ENCODE measurements around the gene DCXR. TPM values are rescaled to one million over a fixed set of nuclear protein-coding genes. Genes with fewer than 3 reads are reported as not detected.

The DCXR gene
- total and polyA plus RNA-seq, 2 of the 13 experiments (the other 11 are each of a cell fraction or from before 2014, with no cell fraction given): 287 to 311 TPM

GRCh38 chr17:82015311-82015971 is 22.1 kb downstream of the DCXR start (continued):
- TF ChIP-seq BORCS8-MEF2B (CRISPR knock-in tag; IDR thresholded peaks at IDR 0.05): no peak
- TF ChIP-seq, protein P1, sequence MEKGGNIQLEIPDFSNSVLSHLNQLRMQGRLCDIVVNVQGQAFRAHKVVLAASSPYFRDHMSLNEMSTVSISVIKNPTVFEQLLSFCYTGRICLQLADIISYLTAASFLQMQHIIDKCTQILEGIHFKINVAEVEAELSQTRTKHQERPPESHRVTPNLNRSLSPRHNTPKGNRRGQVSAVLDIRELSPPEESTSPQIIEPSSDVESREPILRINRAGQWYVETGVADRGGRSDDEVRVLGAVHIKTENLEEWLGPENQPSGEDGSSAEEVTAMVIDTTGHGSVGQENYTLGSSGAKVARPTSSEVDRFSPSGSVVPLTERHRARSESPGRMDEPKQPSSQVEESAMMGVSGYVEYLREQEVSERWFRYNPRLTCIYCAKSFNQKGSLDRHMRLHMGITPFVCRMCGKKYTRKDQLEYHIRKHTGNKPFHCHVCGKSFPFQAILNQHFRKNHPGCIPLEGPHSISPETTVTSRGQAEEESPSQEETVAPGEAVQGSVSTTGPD (CRISPR knock-in tag; IDR thresholded peaks at IDR 0.05): no peak
- no peak for TF ChIP-seq ZNF274 (CRISPR knock-in tag; IDR thresholded peaks at IDR 0.05)
- peak; percentile 79 for TF ChIP-seq TBX2 (CRISPR knock-in tag; IDR thresholded peaks at IDR 0.05; ENCODE audit: borderline replicate concordance)
- TF ChIP-seq MYNN (CRISPR knock-in tag; IDR thresholded peaks at IDR 0.05; ENCODE audit: low read depth): no peak
- TF ChIP-seq, protein P2, sequence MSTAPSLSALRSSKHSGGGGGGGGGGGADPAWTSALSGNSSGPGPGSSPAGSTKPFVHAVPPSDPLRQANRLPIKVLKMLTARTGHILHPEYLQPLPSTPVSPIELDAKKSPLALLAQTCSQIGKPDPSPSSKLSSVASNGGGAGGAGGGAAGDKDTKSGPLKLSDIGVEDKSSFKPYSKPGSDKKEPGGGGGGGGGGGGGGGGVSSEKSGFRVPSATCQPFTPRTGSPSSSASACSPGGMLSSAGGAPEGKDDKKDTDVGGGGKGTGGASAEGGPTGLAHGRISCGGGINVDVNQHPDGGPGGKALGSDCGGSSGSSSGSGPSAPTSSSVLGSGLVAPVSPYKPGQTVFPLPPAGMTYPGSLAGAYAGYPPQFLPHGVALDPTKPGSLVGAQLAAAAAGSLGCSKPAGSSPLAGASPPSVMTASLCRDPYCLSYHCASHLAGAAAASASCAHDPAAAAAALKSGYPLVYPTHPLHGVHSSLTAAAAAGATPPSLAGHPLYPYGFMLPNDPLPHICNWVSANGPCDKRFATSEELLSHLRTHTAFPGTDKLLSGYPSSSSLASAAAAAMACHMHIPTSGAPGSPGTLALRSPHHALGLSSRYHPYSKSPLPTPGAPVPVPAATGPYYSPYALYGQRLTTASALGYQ (CRISPR knock-in tag; IDR thresholded peaks at IDR 0.05): peak; percentile 78; the same call in 1 of the 2 replicates
- TF ChIP-seq HNRNPL (IDR thresholded peaks at IDR 0.05; ENCODE audit: low read depth, low read length): peak; percentile 99
- peak; percentile 33; the same call in 1 of the 2 replicates for TF ChIP-seq NR2F2 (IDR thresholded peaks at IDR 0.05; ENCODE audit: borderline replicate concordance, low read depth)
- TF ChIP-seq MED1 (CRISPR knock-in tag; IDR thresholded peaks at IDR 0.05): peak; percentile 90
- TF ChIP-seq ZFP82 (CRISPR knock-in tag; IDR thresholded peaks at IDR 0.05; ENCODE audit: borderline replicate concordance): no peak
- TF ChIP-seq BCL6 (CRISPR knock-in tag; IDR thresholded peaks at IDR 0.05): peak; percentile 57; the same call in 1 of the 2 replicates
- TF ChIP-seq, protein P3, sequence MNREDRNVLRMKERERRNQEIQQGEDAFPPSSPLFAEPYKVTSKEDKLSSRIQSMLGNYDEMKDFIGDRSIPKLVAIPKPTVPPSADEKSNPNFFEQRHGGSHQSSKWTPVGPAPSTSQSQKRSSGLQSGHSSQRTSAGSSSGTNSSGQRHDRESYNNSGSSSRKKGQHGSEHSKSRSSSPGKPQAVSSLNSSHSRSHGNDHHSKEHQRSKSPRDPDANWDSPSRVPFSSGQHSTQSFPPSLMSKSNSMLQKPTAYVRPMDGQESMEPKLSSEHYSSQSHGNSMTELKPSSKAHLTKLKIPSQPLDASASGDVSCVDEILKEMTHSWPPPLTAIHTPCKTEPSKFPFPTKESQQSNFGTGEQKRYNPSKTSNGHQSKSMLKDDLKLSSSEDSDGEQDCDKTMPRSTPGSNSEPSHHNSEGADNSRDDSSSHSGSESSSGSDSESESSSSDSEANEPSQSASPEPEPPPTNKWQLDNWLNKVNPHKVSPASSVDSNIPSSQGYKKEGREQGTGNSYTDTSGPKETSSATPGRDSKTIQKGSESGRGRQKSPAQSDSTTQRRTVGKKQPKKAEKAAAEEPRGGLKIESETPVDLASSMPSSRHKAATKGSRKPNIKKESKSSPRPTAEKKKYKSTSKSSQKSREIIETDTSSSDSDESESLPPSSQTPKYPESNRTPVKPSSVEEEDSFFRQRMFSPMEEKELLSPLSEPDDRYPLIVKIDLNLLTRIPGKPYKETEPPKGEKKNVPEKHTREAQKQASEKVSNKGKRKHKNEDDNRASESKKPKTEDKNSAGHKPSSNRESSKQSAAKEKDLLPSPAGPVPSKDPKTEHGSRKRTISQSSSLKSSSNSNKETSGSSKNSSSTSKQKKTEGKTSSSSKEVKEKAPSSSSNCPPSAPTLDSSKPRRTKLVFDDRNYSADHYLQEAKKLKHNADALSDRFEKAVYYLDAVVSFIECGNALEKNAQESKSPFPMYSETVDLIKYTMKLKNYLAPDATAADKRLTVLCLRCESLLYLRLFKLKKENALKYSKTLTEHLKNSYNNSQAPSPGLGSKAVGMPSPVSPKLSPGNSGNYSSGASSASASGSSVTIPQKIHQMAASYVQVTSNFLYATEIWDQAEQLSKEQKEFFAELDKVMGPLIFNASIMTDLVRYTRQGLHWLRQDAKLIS (CRISPR knock-in tag; IDR thresholded peaks at IDR 0.05): peak; percentile 47
- no peak for TF ChIP-seq ZEB1 (IDR thresholded peaks at IDR 0.05; ENCODE audit: insufficient replicate concordance, low read depth)
- TF ChIP-seq ZNF746 (CRISPR knock-in tag; IDR thresholded peaks at IDR 0.05): peak; percentile 97
- TF ChIP-seq ZNF281 (CRISPR knock-in tag; IDR thresholded peaks at IDR 0.05; ENCODE audit: borderline replicate concordance): peak; percentile 66; the same call in 1 of the 2 replicates
- TF ChIP-seq FOXO4 (CRISPR knock-in tag; conservative IDR thresholded peaks at IDR 0.05): 0 out of 2 replicates have a peak, but pooled peaks have one; percentile 73
- no peak for TF ChIP-seq SP1 (IDR thresholded peaks at IDR 0.05)
- TF ChIP-seq SP1 (CRISPR knock-in tag; IDR thresholded peaks at IDR 0.05): no peak
- TF ChIP-seq ISL2 (CRISPR knock-in tag; IDR thresholded peaks at IDR 0.05): peak; percentile 78
